Loucy (cell line): ENCODE data around the gene PDE4D.

ENCODE experiments used
- EZH2phosphoT487 ChIP-seq: fragments of 200-600 bp; IDR thresholded peaks from 2 replicates; pipeline ENCODE4 v1.6.1; 2018; ENCODE audit warnings: antibody characterized with exemption, mild to moderate bottlenecking, moderate library complexity, borderline replicate concordance
- TF ChIP-seq, protein P1 (sequence below): fragments of 200-600 bp; sonication (generic); conservative IDR thresholded peaks from 2 replicates; pipeline ENCODE4 v1.5.1; 2014; ENCODE audit warnings: mild to moderate bottlenecking, antibody characterized with exemption, low read length

DNA sequence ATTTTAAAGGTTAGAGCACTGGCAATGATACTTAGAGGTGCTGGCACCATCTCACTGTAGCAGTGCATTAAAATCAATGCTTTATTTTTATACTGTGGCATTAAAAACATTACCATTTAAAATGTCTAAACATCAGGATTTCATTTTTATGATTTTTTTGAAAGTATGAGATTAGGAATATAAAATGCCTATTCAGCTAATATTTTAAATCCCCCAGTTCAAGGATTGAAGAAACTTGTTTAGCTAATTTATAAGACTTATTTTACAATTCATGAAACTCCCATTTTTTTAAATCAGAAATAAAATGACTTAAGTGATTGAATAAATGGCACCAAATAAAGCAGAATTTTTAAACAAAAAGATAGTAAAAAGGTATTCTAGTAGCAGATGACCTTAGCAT lies 685.1 kb downstream of the PDE4D start:
- TF ChIP-seq, protein P1, sequence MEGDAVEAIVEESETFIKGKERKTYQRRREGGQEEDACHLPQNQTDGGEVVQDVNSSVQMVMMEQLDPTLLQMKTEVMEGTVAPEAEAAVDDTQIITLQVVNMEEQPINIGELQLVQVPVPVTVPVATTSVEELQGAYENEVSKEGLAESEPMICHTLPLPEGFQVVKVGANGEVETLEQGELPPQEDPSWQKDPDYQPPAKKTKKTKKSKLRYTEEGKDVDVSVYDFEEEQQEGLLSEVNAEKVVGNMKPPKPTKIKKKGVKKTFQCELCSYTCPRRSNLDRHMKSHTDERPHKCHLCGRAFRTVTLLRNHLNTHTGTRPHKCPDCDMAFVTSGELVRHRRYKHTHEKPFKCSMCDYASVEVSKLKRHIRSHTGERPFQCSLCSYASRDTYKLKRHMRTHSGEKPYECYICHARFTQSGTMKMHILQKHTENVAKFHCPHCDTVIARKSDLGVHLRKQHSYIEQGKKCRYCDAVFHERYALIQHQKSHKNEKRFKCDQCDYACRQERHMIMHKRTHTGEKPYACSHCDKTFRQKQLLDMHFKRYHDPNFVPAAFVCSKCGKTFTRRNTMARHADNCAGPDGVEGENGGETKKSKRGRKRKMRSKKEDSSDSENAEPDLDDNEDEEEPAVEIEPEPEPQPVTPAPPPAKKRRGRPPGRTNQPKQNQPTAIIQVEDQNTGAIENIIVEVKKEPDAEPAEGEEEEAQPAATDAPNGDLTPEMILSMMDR, result no peak
- no peak for TF ChIP-seq EZH2phosphoT487
